ENCODE measurements around the gene GPX4.

GPX4 gene

GRCh38 chr19:1141944-1142343 is 38.1 kb downstream of the GPX4 start:
- in situ Hi-C loops (cut with HindIII; ENCODE audit: low sequenced_read_pairs), result no loop called here
- DNase-seq (ENCODE audit: low read depth), result no peak
- no peak overlapping the region for H3K4me3 ChIP-seq (ENCODE audit: low read depth, low read length)
- TF ChIP-seq, protein P1, sequence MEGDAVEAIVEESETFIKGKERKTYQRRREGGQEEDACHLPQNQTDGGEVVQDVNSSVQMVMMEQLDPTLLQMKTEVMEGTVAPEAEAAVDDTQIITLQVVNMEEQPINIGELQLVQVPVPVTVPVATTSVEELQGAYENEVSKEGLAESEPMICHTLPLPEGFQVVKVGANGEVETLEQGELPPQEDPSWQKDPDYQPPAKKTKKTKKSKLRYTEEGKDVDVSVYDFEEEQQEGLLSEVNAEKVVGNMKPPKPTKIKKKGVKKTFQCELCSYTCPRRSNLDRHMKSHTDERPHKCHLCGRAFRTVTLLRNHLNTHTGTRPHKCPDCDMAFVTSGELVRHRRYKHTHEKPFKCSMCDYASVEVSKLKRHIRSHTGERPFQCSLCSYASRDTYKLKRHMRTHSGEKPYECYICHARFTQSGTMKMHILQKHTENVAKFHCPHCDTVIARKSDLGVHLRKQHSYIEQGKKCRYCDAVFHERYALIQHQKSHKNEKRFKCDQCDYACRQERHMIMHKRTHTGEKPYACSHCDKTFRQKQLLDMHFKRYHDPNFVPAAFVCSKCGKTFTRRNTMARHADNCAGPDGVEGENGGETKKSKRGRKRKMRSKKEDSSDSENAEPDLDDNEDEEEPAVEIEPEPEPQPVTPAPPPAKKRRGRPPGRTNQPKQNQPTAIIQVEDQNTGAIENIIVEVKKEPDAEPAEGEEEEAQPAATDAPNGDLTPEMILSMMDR (IDR thresholded peaks at IDR 0.05; ENCODE audit: low read depth, low read length, missing control alignments), result no peak

DNA sequence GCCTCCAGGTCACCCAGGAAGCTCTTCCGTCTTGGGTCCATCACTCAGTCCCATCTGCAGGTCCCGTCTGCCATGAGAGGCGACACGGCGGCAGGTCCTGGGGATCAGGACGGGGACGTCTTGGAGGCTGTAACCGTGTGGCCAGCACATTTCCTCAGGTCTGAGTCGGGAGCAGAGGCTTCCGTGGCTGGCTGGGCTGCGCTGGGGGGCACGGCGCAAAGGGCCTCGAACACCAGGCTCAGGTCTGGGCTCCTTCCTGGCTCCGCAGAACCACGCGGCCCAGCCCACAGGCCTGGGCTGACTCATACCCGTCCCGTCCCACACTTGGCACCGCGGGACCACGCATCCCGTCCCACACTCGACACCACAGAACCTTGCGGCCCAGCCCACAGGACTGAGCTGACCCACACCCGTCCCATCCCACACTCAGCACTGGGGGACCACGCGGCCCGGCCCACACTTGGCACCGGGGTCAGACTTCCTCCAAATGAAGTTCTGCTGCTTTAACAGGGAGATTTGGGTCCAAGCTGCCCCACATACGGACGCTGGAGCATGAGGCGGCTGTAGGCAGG is 40.1 kb downstream of the GPX4 start:
- no peak overlapping the region for H3K4me3 ChIP-seq (ENCODE audit: low read depth, low read length)
- in situ Hi-C loops (cut with HindIII; ENCODE audit: low sequenced_read_pairs), result no loop called here
- DNase-seq (ENCODE audit: low read depth), result no peak
- TF ChIP-seq, protein P1 (IDR thresholded peaks at IDR 0.05; ENCODE audit: low read depth, low read length, missing control alignments), result no peak

DNA sequence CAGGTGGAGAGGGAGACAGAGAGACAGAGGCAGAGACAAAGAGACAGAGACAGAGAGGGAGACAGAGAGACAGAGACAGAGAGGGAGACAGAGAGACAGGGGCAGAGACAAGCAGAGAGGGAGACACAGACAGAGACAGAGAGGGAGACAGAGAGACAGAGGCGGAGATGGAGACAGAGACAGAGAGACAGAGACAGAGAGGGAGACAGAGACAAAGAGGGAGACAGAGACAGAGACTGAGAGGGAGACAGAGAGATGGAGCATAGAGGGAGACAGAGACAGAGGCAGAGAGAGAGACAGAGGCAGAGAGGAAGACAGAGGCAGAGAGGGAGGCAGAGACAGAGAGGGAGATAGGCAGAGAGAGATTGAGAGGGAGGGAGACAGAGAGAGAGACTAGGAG is 40.9 kb downstream of the GPX4 start:
- no peak for DNase-seq (ENCODE audit: low read depth)
- TF ChIP-seq, protein P1 (IDR thresholded peaks at IDR 0.05; ENCODE audit: low read depth, low read length, missing control alignments), result no peak
- in situ Hi-C loops (cut with HindIII; ENCODE audit: low sequenced_read_pairs), result no loop called here
- H3K4me3 ChIP-seq (ENCODE audit: low read depth, low read length), result no peak overlapping the region

- TF ChIP-seq, protein P1 (IDR thresholded peaks at IDR 0.05; ENCODE audit: low read depth, low read length, missing control alignments), result no peak
- H3K4me3 ChIP-seq (ENCODE audit: low read depth, low read length), result no peak overlapping the region
These were observed 42.0 kb downstream of the GPX4 start for GRCh38 chr19:1145635-1146411.

GRCh38 chr19:1146412-1146699 is 42.6 kb downstream of the GPX4 start:
- TF ChIP-seq, protein P1 (IDR thresholded peaks at IDR 0.05; ENCODE audit: low read depth, low read length, missing control alignments), result no peak
- H3K4me3 ChIP-seq (ENCODE audit: low read depth, low read length), result no peak overlapping the region
- DNase-seq (ENCODE audit: low read depth), result no peak
- in situ Hi-C loops (cut with HindIII; ENCODE audit: low sequenced_read_pairs), result no loop called here

More at GRCh38 chr19:1145635-1146411, 42.0 kb downstream of the GPX4 start:
- in situ Hi-C loops (cut with HindIII; ENCODE audit: low sequenced_read_pairs), result no loop called here
- no peak for DNase-seq (ENCODE audit: low read depth)

GRCh38 chr19:1146858-1147780 is 43.3 kb downstream of the GPX4 start:
- TF ChIP-seq, protein P1 (IDR thresholded peaks at IDR 0.05; ENCODE audit: low read depth, low read length, missing control alignments), result no peak
- H3K4me3 ChIP-seq (ENCODE audit: low read depth, low read length), result no peak overlapping the region
- DNase-seq (ENCODE audit: low read depth), result no peak
- in situ Hi-C loops (cut with HindIII; ENCODE audit: low sequenced_read_pairs), result no loop called here

Measured in astrocyte of the cerebellum (primary cell).